CD4-positive, alpha-beta T cell treated with Interleukin-15 for 4 hours (primary cell): Measurements from ENCODE around the gene CCDC40.
A peak's percentile ranks its signal among the peaks of the same experiment; 100 is the strongest.
"Not testable (repeated sequence)": the region's sequence is repeated elsewhere in the genome, so short reads cannot be mapped to it uniquely, and the experiment has no call there.

ENCODE experiments used
- DNase-seq: peaks from one replicate; pipeline ENCODE4 v3.0.0-alpha.2; 2020; ENCODE audit warnings: low spot score

Gene CCDC40

GRCh38 chr17:80021600-80021999 is 14.8 kb upstream of the CCDC40 start:
- DNase-seq = no peak

GRCh38 chr17:80023481-80024205 is 12.8 kb upstream of the CCDC40 start:
- no peak for DNase-seq

GRCh38 chr17:80024206-80024972 is 12.1 kb upstream of the CCDC40 start:
- no peak for DNase-seq

DNA sequence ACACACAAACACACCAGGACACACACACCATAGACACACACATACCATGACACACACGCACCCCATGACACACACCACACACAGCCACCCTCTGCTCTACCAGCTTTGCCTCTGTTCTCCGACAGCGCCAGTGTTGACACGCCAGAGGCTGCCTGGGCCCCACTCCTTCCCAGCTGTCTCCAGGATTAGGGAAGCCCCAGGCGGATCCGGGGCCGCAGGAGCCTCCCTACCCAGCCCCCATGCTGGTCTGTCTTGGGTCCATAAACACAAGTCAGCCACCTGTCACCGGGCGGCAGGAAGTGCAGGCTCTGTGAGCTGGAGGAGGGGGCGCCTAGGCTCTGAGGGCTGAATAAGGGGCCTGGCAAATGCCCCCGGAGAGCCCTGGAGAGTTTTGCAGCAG is 11.3 kb upstream of the CCDC40 start:
- DNase-seq = no peak

GRCh38 chr17:80025796-80026195 is 10.6 kb upstream of the CCDC40 start:
- DNase-seq = no peak

DNA sequence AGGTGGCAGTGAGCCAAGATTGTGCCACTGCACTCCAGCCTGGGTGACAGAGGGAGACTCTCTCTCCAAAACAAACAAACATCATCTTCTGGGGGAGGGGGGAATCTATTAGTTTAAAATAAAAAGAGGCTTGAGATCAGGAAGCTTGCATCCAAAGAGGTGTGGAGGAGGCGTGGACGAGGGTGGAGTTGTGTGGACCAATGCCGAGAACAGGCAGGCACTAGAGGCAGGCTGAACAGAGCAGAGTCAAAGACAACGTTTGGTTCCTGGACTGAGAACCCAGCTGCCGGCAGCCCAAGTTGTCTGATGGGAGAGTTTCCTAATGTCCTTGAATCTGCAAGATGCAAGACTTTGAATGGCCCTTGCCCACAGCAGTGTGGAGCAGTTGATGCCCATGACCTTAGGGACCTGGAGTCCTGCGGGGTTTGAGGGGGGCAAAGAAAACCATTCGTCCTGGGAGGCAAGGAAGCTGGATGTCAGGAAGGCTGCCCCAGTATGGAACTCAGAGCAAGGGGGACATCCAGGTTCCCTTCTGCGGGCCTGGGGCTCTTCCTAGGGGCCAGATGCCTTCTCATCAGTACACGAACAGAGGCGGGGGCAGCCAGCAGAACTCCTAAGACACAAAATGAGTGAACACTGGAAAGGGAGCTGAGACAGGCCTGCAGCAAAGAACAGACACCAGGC is 9.9 kb upstream of the CCDC40 start:
- DNase-seq = no peak

GRCh38 chr17:80027043-80027435 is 9.4 kb upstream of the CCDC40 start:
- DNase-seq = no peak

DNA sequence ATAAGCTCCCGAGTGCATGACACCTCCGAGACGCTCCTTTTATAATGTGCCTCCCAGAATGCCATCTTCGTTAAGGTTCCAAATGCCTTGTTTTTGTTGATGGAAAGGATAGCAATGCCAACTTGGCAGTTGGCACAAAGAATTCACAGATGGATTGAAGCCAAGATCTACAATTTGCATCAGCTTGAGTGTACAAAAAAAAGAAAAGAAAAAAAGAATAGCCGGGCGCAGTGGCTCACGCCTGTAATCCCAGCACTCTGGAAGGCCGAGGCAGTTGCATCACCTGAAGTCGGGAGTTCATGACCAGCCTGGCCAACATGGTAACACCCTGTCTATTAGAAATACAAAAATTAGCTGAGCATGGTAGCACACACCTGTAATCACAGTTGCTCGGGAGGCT is 8.4 kb upstream of the CCDC40 start:
- DNase-seq = no peak

DNA sequence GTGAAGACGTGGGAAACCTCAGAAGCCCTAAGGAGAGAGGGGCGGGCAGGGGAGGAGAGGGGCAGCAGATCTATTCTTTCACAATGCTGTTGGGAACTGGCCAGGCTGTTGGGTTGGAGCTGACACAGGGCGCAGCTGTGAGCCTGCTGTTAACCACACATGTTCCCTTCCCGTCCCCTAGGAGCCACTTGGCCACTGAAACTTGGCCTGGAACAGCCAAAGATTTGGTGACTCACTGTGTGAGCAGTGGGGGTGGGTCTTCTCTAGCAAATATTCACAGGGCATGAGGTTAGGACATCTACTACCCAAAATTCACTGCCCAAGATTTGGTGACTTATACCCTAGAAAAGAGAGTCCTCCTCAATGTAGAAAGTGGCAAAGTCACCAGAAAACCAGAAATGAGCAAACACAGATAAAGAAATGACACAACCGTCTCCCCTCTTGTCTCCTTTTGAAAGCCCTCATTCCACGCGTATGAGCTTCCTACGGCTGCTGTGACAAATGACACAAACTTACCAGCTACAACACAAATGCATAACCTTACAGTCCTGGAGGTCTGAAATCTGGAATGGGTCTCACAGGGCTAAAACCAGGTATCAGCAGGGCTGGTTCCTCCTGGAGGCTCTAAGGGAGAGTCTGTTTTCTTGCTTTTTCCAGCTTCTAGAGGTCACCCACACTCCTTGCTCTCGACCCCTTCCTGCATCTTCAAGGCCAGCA is 7.0 kb upstream of the CCDC40 start:
- no peak for DNase-seq

- no peak for DNase-seq
Measured at GRCh38 chr17:80030730-80031410, 5.6 kb upstream of the CCDC40 start.

DNA sequence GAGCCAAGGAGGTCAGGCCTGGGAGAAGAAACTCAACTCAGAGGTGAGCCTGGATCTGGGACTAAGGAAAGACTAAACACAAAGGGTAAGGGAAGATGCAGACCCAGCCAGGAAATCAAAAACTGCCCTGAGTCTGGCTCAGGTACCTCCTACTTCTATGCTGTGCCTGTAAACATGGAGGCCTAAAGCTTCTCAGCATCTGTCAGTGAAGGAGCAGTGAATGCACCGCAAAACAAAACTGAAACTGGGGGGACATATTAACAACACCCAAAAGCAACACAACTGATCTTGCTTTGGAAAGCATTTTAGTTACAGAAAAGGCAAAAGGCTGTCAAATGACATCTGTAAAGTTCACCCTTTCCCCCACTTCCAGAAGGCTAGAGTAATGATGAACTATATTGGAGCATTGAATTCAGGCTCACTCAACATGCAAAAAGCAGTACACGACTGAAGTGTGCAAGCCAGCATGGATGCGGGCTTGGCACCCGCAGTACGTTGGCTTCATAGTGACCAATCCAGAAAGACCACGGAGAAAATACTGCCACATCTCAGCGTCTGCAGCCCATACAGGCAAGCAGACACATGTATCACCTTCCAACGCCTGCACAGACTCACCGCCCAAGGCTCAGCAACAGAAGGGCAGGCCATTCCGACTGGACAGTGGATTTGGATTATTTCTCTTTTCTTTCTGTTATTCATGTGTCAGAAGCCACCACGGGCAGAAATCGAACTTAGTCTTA is 4.6 kb upstream of the CCDC40 start:
- DNase-seq = no peak

GRCh38 chr17:80032614-80033171 is 3.7 kb upstream of the CCDC40 start:
- DNase-seq = no peak

GRCh38 chr17:80033840-80034239 is 2.6 kb upstream of the CCDC40 start:
- no peak for DNase-seq

GRCh38 chr17:80034791-80035686 is 1.4 kb upstream of the CCDC40 start:
- peak; percentile 48 for DNase-seq

- no peak for DNase-seq
Measured at GRCh38 chr17:80035687-80035936, 830 bp upstream of the CCDC40 start, which contains the start of gene TBC1D16. TSS of gene TBC1D16 (minus strand) at chr17:80035872. CDS start at chr17:80013547, 22,325 bp downstream.

DNA sequence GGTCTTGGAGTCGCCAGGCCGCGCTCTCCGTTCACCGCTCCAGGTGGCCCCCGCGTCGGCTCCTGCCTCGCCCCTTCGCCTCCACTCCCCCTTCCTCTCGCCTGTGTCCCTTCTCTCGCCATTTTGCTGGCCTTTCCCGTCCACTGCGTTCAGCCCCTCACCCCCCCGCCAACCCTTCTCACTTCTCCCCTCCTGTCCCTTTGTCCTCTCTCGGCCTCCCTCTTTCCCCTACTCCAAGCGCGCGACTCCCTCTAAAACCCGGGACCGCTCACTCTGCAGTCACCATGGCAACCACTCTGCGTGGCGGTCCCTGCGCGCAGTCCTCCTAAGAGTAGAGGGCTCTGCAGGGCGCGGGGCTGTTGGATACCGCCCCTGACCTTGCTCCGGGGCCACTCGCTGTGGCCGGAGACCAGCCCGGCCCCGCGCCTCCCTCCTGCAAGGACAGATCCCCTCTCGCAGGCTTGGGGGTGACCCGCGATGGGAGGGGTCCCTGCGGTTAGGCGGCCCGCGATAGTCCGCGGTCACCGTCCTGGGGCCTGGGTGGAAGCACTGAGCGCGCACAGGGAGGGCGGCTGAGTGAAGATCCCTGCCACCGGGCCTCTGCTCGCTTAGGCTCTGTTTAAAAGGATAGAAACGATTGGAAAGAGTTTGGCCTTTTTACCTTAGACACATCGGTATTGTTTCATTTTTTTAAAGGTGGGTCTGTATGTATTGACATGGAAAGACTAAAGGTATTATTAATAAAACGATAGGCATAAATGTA is 454 bp downstream of the CCDC40 start:
- peak; percentile 22 for DNase-seq

GRCh38 chr17:80043963-80044362 is 7.5 kb downstream of the CCDC40 start:
- DNase-seq = no peak

GRCh38 chr17:80045703-80046102 is 9.3 kb downstream of the CCDC40 start:
- no peak for DNase-seq

DNA sequence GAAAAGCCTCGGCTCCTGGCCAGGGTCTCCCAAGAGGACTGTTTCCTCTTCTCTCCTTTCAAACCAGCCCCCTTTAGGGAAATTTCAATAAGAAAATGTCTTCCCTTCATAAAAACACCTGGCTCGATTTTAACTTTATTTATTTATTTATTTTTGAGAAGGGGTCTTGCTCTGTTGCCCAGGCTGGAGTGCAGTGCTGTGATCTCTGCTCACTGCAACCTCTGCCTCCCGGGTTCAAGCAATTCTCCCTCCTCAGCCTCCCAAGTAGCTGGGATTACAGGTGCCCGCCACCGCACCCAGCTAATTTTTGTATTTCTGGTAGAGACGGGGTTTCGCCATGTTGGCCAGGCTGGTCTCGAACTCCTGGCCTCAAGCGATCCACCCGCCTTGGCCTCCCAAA is 10.3 kb downstream of the CCDC40 start:
- DNase-seq = not testable (repeated sequence)
